HPDE6-E6E7 (cell line): ENCODE results near the gene PRLH.

Source experiments
- DNase-seq: peaks from one replicate; pipeline ENCODE4 v3.0.0; 2011; ENCODE audit warnings: missing footprints; ENCODE audit errors: extremely low spot score

Gene PRLH

DNA sequence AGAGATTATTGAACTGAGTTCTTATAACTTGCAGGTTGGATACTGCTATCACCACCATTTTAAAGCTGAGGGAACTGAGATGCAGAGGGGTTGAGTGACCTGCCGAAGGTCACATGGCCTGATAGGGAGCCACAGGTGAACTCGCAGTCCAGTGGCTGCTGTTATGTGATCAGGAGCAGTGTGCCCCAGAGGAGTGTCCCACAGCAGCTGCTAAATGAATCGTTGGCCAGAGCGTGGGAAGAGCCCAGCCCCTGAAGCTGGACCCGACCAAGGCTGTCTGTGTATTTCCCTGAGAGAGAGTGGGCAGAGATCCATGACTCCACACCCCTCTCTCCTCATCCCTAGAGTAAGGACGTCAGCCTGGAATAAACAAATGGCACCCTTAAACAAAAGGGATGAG, 26.7 kb upstream of the PRLH start:
- no peak for DNase-seq

DNA sequence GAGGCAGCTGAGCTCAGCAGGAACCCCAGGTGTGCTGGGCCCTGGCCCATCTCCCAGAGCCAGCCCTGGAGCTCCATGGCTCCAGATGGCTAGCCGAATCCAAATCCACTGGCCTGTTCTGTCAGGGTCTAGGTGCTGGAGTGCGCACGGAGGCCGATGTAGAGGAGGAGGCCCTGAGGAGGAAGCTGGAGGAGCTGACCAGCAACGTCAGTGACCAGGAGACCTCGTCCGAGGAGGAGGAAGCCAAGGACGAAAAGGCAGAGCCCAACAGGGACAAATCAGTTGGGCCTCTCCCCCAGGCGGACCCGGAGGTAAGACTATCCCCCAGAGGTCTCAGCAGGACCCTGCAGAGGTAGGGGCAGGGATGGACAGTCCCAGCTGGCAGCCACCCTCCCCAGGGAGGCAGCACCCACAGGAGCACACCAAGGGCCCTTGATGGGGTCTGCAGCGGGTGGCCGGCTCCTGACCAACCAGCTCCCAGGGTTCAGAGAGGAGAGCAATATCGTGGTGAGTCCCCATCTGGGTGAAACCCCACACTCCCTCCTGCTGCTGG, 26.1 kb upstream of the PRLH start:
- no peak for DNase-seq

- no peak for DNase-seq
These were observed 25.6 kb upstream of the PRLH start for GRCh38 chr2:237540823-237541222.

- DNase-seq = no peak
These were observed 25.1 kb upstream of the PRLH start for GRCh38 chr2:237541243-237541642.

DNA sequence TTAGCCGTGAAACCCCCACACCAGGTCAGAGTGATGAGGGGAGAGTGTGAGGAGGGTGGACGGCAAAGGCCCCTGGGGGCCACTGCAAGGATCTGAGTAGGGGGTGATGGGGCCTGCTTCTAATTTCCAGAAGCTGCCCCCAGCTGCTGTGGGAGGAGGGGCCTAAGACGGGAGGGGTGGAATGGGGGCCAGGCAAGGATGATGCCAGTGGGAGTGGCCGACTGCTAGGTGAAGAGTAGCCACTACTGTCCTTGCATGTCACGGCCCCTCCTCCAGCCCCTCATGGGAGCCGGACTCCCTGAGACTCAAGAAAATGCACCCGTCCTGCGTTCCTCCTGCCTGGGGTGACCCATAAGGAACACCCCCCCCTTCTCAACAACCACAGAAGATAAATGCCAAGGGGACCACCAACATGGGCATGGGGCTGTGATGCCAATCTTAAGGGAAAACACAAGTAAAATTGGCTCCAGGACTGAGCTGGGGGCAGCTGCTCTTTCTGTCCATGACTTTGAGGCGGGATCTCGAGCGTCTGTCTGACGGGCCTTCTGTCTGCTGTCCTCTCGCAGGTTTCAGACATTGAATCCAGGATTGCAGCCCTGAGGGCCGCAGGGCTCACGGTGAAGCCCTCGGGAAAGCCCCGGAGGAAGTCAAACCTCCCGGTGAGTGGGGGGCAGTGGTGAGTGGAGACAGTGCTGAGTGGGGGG, 24.2 kb upstream of the PRLH start:
- no peak for DNase-seq

DNA sequence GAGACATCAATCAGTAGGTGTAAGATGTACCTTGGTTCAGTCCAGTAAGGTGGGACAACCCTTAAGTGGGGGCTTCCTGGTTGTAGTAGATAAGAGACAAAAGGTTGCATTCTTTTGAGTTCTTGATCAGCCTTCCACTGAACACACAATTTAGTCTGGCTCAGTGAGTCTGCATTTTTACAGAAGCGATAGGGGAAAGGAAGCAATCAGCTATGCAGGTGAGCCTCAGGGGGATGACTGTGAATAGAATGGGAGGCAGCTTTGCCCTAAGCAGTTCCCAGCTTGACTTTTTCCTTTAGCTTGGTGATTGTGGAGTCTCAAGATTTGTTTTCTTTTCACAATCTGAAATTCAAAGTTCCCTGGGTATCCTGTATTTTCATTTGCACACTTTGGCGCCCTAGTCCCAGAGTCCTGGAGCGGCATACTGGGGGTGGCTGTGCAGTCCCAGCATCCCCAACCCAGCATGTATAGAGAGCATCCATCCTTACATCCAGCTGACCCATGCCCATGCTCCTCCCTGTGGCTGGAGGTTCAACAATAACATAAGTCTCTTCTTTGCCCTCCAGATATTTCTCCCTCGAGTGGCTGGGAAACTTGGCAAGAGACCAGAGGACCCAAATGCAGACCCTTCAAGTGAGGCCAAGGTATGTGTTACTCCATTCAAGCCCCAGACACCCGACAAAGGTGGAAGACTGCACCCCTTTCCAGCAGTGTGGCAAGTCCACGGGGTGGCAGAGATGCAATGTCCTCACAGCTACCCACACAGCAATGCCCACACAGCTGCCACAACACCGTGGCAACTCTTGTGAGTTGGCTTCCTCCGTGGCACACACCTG, 20.1 kb upstream of the PRLH start:
- no peak for DNase-seq

GRCh38 chr2:237546876-237547395, 19.4 kb upstream of the PRLH start:
- DNase-seq = no peak

DNA sequence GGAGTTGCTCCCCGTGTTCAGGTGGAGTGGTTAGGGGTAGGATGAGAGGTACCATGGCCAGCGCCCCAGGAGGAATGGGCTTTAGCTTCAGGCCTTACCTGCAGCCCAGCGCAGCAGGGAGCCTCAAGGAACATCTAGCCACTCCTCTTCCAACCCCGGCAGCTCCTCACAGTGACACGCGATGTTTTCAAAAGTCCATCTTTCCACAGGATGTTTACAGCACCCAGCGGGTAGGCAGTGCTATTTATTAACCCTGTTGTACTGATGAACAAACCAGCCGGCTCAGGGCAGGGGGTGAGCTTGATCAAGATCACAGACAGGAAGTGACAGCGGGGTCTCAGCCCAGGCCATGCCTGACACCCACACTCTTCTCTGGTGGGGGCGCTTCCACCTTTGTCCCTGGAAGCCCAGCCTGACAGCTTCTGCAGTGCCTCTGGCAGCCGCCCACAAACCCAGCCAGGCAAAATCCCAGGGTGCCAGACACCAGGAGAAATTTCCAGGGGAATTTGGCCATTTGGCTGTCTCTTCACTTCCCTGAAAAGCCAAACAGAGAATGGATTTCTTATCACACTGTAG, 18.4 kb upstream of the PRLH start:
- DNase-seq = no peak

DNA sequence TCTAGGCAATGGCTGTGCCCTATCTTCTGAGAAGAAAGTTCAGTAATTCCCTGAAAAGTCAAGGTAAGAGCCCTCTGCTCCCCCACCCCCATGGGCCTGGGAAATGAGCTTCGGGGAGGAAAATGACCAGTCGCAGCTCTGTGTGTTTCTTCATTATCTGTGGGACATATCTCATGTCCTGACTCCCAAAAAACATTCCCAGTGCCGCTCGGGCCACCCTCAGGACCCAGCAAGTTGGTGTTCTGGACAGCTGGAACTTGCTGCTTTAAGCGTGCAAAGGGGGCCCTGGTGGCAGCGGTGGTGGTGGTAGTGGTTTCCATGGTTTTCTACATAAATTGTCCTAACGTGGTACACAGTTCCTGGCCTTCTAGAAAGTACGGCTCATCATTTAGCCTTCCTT, 17.2 kb upstream of the PRLH start:
- no peak for DNase-seq

- DNase-seq = no peak
These were observed 16.5 kb upstream of the PRLH start for GRCh38 chr2:237549643-237550415.

- no peak for DNase-seq
These were observed 15.3 kb upstream of the PRLH start for GRCh38 chr2:237551071-237551574.

- DNase-seq = no peak
These were observed 13.5 kb upstream of the PRLH start for GRCh38 chr2:237552908-237553307.

- DNase-seq = no peak
These were observed 12.4 kb upstream of the PRLH start for GRCh38 chr2:237553948-237554347.

DNA sequence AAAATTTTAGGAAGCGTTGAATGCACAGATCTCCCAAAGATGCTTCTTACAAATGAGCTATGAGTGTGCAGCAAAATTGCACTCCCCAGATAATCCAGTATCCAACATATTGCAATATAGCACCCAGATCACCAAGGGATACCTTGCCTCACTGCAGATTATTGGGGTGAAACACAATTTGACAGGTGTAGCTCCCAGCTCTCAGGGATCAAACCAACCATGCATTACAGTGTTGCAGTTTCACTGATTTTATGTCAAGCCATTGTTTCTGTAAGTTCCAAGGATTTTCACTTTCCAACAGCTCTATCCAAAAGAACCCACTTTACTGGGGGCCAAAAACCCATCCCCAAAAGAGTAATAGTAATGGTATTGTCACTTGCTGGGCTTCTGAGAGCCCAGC, 10.8 kb upstream of the PRLH start:
- no peak for DNase-seq

GRCh38 chr2:237556773-237557632, 9.4 kb upstream of the PRLH start:
- no peak for DNase-seq

- DNase-seq = no peak
These were observed 8.8 kb upstream of the PRLH start for GRCh38 chr2:237557633-237558015.

DNA sequence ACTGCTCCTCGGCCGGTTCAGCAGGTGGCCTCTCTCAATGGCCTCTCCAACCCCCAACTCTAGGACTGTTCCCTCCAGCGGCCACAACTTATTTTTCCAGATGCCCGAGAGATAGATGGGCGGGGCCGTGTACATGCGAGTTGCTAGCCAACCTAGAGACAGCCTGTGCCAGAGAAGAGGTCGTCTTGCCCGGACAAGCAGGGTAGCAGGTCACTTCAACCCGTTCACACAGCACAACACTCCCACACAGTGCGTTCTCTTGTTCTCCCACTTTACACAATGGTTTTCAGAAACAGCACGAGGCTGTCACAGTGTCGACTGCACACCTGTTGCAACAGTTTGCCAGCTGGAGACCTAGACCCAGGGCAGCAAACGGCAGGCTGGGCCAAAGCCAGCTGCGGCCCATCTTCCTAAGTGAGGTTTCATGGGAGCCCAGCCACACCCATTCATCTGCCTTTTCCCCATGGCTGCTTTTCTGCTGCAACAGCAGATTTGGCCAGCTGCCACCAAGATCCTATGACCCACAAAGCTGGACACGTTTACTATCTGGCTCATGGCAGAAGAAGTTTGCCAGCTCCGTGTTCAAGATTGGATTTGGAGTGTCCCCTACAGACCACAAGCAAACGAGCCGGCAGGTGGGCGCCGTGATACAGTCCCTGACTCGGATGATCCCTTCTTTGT, 7.3 kb upstream of the PRLH start:
- no peak for DNase-seq

DNA sequence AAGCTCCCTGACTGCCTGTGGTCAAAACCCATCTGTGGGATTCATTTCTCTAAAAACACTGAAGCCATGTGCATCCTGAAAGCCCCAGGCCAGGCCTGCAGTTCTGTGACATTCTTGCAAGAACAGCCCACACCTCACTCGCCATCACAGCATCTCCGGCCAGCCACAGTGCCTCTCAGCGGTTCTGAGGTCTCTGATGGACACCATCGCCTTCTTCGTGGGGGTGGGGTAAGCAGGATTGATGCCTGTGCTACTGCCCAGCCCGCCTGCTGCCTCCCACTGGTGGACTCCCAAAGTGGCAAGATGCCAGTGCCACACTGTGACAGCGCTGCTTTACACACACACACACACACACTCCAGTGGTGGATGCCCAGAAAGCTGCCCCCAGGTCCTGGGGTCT, 5.2 kb upstream of the PRLH start:
- DNase-seq = no peak

- no peak for DNase-seq
These were observed 2.6 kb upstream of the PRLH start for GRCh38 chr2:237563816-237564215.
